SK-N-SH treated with all-trans-retinoic acid at 6 μM for 48 hours (cell line): Measurements from ENCODE around the gene PSMB11.

Experiments
- GLIS3 ChIP-seq: fragments of 250-450 bp; sonication (Bioruptor Pico); IDR thresholded peaks from 2 replicates; pipeline ENCODE4 v1.5.0; 2020; ENCODE audit warnings: mild to moderate bottlenecking, moderate library complexity
- PATZ1 ChIP-seq: fragments of 250-450 bp; sonication (Bioruptor Pico); IDR thresholded peaks from 2 replicates; pipeline ENCODE4 v1.8.0; 2020; ENCODE audit warnings: mild to moderate bottlenecking, moderate library complexity, borderline replicate concordance

- TF ChIP-seq GLIS3 (CRISPR knock-in tag) = no peak
- TF ChIP-seq PATZ1 = no peak
These were observed 8.7 kb upstream of the PSMB11 start for GRCh38 chr14:23033251-23033727.
